ENCODE measurements around the gene IGFBP2.

DNA sequence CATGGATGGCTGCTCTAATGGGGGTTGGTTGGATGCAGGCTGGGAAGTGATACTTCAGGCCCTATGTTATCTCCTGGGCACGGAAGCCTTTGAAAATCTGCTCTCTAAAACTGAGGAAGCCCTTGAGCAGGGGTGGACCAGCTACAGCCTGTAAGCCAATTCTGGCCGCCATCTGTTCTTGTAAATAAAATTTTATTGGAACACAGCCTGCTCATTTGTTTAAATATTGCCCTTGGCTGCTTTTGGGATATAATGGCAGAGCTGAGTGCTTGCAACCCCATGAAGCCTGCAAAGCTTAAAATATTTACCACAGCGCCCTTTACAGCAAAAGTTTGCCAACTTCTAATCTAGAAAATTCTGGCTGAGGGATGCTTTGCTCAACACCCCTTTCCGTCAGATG lies 11.9 kb upstream of the IGFBP2 start:
- TF ChIP-seq CTCF (IDR thresholded peaks at IDR 0.05; ENCODE audit: insufficient read depth, low read length, poor library complexity, severe bottlenecking) (no peak), EZH2phosphoT487 (conservative IDR thresholded peaks at IDR 0.05; ENCODE audit: low read length) (no peak)
